HG02973 (cell line): ENCODE results near the gene TNPO2.
"Not testable (repeated sequence)": the region's sequence is repeated elsewhere in the genome, so short reads cannot be mapped to it uniquely, and the experiment has no call there.

Source experiments
- ATAC-seq: cut with Tn5 transposase; IDR thresholded peaks from one replicate; pipeline ENCODE4 v1.9.1; 2021; ENCODE audit warnings: moderate library complexity; ENCODE audit not compliant: unreplicated experiment

Gene TNPO2

DNA sequence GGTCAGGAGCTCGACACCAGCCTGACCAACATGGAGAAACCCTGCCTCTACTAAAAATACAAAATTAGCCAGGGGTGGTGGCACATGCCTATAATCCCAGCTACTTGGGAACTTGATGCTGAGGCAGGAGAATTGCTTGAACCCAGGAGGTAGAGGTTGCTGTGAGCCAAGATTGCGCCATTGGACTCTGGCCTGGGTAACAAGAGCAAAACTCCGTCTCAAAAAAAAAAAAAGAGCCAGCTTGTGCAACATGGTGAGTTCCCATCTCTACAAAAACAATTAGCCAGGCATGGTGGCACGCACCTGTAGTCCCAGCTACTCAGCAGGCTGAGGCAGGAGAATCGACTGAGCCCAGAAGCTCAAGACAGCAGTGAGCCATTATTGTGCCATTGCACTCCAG is 45.7 kb downstream of the TNPO2 start:
- ATAC-seq: not testable (repeated sequence)

DNA sequence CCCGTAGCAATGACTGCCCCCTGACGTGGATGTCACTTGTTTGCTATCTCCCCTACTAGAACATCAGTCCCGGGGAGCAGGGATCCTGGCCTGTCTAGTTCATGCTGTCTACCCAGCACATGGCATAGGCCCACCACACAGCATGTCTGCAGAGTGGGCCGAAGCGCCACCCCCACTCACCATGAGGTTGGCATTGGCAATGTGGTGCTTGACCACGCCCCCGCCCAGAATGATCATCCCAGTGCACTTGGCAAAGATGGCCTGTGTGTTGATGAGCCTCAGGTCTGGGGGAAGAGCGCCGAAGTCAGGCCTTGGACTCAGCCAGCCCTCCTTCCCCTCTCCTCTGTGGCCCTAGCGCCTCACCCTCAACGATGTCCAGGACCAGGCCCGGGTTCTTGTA is 46.8 kb downstream of the TNPO2 start:
- no peak for ATAC-seq

DNA sequence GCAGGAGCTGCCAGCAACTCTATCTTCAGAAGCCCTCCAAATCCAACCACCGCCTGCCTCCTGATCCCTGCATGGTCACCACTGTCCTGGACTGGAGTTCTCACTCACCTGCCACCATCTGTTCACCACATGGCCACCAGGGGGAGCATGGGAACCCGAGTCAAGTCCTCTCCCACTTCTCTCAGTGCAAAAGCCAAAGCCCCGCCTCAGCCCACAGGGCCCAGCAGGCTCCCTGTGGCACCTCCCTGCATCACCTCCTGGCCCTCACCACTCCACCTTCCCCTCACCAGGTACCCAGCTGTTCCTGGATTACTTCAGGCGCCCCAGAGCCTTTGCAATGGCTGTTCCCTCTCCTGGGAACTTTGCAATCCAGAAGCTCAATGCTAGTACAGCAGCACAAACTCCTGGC is 47.3 kb downstream of the TNPO2 start:
- ATAC-seq: no peak

DNA sequence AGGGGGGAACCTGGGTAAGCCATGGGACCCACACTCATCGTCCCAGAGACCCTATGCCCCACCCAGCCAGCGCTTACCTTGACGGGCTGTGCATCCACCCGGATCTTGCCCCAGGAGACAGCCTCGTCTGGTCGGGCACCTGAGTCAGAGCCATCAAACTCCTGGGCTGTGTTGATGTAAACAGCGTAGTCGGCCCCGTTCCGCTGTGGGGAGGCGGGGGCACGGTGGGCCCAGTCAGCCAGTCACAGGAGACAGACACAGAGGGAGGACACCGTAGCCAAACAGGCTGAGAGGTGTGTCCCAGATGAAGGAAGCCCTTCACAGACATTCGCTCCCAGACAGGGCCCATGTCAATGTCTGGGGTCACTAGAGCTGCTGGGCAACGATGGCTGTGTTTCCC is 47.8 kb downstream of the TNPO2 start:
- no peak for ATAC-seq

DNA sequence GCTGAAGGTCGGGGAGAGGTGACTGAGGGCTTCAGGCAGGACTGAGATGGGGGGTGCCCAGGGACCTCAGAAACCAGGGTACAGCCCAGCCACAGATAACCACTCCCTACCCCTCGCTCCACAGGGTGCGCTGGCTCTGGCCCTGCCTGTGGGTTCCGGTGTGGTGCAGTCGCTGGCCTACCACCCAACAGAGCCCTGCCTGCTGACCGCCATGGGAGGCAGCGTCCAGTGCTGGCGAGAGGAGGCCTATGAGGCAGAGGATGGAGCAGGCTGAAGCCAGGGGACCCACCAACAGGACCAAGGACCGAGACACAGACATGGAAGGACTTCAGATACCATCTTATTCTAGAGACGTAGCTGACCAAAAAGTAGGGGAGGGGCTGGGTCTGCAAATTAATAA is 48.3 kb downstream of the TNPO2 start:
- ATAC-seq: no peak

DNA sequence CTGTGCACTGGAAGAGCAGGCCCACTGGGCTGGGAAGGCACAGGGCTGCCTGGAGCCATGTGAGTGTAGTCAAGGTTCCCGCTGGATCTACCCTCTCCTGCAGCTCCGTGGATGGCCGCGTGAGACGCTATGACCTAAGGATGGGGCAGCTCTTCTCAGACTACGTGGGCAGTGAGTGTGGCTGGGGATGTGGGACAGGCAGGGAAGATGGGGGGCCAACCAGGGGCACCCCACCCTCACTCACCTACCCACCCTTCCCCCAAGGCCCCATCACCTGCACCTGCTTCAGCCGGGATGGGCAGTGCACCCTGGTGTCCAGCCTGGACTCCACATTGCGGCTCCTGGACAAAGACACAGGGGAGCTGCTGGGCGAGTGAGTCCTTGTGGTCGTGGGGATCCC is 51.0 kb downstream of the TNPO2 start:
- ATAC-seq: no peak

DNA sequence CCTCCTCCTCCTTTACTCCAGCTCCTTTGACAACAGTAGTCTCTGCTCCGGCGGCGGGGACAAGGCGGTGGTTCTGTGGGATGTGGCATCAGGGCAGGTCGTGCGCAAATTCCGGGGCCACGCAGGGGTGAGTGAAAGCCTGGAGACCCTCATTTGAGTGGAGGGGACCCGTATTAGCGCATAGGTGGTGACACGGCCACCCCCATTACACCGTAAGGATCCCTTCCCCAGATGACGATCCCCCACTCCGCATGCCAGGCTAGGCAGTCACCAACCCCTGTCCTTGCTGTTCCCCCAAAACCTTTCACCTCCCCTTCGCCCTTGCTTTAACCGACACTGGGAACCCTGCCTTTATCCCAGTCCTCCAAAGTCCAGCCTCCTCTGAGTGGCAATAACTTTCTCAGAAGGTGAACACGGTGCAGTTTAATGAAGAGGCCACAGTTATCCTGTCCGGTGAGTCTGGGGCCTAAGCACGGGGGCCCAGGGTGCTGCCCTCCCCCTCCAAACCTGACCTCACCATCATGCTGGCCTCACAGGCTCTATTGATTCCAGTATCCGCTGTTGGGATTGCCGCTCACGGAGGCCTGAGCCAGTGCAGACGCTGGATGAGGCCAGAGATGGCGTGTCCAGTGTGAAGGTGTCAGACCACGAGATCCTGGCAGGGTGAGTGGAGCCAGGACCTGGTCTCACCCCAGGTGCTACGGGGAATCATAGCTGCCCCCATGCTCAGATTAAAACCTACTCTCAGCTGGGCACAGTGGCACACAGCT is 53.4 kb downstream of the TNPO2 start:
- ATAC-seq: no peak

DNA sequence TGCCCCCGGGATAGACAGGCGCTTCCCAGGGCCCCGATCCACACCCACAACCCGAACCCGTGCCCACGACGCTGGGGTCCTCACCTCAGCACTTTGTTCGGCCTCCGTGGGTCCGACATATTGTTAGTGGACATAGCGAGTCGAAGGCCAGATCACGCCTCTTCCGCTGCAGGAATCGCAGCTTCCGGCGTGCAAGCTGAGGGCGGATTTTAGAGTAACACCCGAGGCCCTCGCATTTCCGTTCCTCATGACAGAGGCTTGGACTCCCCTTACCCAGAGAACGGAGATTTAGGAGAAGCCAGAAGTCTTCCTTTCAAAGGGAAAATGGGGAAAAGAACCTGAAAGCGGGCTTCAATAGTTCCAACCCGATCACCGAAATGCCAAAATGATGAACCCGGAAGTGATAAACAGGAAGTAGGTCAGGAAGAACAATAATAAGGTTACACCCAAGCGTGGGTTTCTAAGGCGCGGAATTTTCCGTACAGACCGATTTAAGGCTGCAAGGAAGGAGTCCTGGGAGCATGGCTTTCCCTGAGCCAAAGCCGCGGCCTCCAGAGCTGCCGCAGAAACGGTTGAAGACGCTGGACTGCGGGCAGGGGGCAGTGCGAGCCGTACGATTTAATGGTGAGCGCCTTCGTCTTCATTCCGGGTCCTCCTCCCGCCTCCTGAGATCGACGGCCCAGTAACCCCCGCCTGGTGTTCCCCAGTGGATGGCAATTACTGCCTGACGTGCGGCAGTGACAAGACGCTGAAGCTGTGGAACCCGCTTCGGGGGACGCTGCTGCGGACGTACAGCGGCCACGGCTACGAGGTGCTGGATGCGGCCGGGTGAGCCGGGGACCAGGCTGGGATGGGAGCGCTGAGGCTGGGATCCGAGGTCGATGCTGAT is 54.2 kb downstream of the TNPO2 start:
- ATAC-seq: no peak

DNA sequence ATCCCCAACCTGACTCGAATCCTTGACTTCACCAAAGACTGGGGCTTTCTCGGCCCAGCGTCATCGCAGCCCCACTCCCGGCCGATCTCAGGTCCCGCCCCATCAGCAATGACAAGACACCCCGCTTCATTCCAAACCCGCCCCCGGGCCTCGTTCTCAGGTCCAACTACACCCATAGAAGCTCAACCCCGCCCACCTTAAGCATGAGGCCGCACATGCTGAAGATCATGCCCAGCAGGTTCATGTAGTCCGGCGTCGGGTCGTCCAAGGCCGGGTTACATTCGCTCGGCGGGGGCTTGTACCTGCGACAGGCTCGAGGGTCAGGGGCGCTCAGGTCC is 54.8 kb downstream of the TNPO2 start:
- ATAC-seq: no peak

DNA sequence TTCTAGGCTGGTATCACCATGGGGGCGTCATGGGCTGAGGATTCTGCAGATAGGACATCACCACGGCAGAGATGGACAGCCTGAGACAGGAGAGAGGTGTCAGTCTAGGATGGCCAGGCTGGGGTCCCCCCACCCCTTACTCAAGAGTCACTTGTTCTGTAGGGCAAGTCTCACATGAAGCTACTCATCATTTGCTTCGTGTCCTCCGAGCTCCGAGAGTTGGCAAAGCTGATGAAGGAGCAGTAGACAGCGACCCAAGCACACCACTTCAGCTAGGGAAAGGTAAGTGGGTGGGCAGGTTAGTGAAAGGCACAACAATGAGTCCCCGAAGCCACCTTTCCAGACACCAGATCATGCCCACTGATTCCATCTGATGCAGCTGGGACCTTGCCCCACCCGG is 55.4 kb downstream of the TNPO2 start:
- no peak for ATAC-seq

DNA sequence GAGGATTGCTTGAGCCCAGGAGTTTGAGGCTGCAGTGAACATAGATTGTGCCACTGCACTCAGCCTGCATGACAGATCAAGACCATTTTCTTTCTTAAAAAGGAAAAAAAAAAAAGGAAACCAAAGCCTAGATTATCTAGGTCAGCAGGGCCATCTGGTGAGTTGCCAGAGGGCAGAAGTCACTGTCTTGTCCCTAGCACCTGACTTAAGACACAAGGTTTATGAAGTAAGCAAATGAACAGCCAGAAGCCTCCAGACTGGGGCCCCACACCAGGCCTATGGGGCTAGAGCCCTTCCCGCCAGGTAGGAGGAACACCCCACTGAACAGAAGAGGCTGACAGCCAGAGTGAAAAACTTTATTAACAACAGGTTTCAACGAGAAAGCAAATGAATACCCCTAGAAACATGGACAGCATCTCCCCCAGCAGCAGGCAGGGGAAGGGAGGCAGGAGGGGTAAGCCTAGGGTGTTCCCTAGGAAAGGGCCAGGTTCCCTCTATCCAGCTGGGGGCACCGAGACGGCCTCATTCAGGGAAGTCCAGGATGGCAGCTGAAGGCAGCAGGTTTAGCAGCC is 55.9 kb downstream of the TNPO2 start:
- no peak for ATAC-seq

DNA sequence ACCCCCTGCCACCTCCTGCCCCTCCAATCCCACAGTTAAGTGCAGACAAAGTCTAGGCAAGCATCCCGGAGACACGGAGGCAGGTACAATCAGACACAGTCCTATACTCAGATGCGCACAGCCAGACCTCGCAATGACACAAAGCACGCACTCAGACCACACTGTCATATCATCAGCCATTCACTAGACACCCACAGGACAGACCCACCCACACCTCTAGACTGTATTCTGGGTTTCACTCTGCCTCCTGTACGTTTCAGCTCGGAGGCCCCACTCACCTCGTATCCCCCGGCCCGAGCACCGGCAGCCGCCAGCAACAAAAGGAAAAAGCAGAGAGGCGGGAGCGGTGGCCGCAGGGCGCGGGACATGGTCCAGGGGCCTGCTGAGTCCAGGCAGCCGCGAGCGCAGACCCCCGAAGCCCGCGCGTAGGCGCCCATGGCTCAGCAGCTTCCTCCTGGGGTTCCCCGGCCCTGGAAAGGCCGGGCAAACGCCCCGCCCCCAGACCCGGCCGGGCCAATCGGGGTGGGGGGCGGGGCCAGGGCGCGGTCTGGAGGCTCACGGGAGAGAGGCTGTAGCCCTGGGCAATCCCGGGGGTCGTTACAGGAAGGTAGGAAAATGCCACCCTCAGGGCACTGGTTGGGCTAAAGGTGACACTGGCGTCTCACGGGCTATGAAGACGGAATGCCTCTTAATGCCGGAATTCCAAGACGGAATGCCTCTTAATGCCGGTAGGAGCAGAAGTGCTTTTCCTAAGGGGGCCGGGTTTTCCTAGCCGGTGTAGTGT is 57.3 kb downstream of the TNPO2 start, which contains the start of the genes MAN2B1 and WDR83:
Gene MAN2B1, minus strand, starts transcription at position 478 of the 784 bp plus-strand sequence. Its CDS starts 41 bp downstream, at position 437.
Gene WDR83, plus strand, starts transcription at position 543 of the 784 bp plus-strand sequence. CDS start 2,984 bp downstream, outside the sequence.
- no peak for ATAC-seq

DNA sequence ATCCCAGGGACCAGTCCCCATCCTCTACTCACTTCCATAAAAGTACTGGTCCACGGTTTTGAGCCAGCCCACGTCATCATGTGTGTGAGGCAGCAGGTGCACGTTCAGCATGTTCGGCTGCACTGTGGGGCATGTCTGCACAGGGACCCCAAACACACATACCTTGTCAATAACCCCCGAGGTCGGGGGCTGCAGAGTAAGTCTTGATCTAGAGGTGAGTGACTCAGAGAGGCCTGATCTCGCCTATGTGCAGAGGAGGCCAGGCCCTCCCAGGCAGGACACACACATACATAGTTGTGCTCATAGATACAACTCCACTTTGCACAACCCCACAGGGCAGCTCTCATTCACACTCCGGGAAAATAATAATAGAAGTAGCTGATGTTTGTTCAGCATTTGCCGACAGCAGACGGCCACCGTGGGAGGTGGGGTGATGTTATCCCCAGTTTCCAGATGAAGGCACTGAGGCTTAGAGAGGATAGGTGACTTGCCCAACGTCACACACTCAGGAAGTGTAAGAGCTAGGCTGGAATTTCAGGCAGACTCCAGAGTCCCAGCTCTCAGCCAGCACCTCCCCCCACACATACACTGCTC is 58.0 kb downstream of the TNPO2 start:
- no peak for ATAC-seq

DNA sequence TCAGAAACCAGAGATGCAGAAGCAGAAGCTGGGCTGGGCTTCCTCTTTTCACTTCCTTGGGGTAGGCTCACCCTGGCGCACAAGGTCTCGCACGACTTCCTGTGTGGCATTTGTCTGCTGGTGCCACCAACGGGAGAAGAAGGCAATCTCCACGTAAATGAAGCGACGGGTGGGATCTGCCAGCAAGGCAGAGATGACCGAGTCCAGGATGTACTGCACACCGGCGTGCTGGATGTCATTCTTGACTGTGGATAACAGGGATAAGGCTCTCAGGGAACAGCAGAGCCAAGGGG is 58.5 kb downstream of the TNPO2 start:
- no peak for ATAC-seq

DNA sequence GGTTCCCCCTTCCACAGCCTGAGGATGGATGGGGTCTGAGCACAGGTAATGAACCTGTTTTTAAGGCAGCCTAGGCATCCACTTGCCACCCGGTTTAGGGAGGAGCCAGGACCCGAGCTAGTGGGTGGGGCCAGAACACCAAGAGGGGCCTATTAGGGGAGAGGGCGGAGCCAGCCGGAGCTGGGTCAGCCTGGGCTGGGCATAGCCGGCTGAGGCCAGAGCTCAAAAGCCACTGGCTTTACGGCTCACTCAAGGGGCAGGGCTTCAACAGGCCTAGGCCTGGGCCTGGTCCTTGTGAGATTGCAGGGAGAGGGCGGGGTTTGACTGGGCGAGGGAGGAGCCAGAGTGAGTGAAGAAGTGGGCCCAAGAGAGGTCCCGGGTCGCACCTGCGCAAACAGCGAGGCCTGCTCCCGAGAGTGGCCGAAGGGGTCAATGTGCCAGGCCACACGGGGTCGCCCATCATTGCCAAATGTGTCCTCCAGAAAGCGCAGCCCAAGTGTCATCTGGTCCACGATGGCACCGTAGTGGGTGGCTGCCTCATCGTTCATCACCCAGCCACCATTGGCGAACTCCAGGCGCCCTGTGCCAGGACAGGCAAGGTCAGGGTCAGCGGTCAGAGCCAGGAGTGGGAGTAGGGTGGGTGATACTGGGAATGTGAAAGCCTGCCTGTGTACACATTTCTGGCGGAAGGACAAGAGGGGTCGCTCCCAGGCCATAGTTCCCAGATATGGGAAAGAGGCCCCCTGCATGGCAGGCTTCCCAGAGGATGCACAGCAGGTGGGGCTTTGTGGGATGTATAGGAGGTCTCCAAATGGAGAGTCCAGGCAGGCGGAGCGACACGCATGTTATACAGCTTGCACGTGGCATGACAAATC is 59.1 kb downstream of the TNPO2 start:
- ATAC-seq: no peak

DNA sequence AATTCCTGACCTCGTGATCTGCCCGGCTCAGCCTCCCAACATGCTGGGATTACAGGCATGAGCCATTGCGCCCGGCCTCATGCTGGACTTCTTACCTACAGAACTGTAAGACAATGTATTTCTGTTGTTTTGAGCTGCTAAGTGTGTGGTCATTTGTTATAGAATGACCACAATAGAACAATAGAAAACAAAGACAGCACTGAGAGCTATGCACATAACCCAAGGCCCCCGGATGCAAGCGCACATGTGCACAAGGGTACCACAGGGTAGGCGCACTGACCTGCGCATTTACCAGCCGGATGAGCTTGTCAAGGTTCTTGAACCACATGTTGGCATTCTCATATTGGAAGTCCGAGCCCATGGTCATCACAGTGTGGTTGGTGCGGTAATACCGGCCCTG is 62.8 kb downstream of the TNPO2 start:
- ATAC-seq: no peak

DNA sequence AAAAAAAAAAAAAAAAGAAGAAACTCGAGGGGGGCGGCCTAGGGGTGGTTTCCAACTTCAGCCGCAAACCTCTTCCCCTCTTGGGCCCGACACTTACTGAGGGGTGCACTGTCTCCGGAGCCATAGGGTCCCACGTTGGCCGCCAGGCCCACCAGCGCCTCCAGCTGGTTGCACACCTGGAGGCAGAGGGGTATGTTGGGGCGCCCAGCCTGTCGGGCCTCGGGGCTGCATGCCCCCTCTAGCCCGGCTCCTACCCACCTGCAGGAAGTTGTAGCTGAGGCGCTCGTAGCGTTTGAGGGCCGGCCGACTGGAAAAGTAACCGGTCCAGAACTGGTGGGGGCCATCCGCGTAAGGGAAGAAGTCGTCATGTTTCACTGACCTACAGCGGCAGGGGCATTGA is 65.8 kb downstream of the TNPO2 start:
- ATAC-seq: no peak

DNA sequence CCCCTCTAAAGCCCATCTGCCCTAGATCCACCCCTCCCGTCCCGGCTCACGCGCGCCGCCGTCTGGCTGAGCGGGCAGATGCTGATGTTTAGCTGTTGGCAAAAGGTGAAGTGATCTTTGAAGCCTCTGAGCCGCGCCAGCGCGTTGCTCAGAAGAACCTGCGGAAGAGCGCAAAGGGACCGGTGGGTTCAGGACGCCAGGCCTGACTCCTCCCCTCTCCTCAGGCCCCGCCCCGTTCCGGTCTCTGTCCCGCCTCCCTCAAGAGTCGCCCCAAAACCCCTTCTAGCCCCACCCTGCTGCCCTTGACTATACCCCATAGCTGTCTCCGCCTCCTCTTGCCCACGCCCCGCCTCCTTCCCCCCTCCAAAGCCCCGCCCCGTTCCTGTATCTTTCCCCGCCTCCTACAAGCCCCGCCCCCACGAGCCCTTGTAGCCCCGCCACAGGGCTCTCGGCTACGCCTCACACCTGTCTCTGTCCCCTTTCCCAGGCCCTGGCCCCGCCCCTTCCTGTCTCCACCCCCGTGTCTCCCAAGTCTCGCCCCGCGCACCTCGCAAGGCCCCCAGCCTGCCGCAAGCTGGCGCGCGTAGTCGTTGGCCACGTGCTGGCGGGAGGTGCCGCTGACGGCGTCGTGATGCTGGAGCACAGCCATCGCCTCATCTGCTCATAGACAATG is 66.7 kb downstream of the TNPO2 start:
- ATAC-seq: no peak

DNA sequence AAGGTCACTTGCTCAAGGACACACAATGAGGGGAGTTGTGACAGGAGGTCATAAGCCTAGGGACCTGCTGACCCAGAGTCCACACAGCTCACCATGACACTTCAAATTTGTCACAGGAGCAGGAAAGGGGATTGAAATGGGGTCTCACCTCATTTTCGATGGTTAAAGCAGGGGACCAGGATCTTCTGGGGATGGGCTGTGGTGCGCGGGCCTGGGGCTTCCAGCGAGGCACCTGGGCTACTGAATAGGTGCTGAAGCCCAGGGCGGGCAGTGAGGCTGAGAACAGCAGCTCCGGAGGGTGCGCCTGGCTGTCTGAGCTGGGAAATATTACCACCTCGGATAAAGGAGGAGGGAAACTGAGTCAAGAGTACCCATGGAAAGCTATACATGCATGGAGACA is 68.2 kb downstream of the TNPO2 start:
- no peak for ATAC-seq
